Mesendoderm (in vitro differentiated cells): ENCODE results near the gene RAB3IL1.

Experiments used
- DNase-seq: peaks from one replicate; pipeline ENCODE4 v3.0.0; 2013
- H2AK5ac ChIP-seq: 2 replicates; pipeline ENCODE4 v1.6.1; 2013; ENCODE audit warnings: low read length, inconsistent platforms
- H2BK120ac ChIP-seq: 2 replicates; pipeline ENCODE4 v1.6.1; 2013; ENCODE audit warnings: low read depth, mild to moderate bottlenecking, low read length, moderate library complexity, mixed read lengths
- H2BK15ac ChIP-seq: replicated peaks from 2 replicates; pipeline ENCODE4 v1.6.1; 2013; ENCODE audit warnings: low read depth, mild to moderate bottlenecking, moderate library complexity
- H2BK5ac ChIP-seq: 2 replicates; pipeline ENCODE4 v1.6.1; 2013; ENCODE audit warnings: low read length, inconsistent platforms
- H3K18ac ChIP-seq: 2 replicates; pipeline ENCODE4 v1.6.1; 2013; ENCODE audit warnings: mild to moderate bottlenecking, low read length, mixed read lengths
- H3K23ac ChIP-seq: one replicate; pipeline ENCODE4 v1.6.1; 2013; ENCODE audit warnings: low read length
- H3K27ac ChIP-seq: 2 replicates; pipeline ENCODE4 v1.5.1; 2013; ENCODE audit warnings: low read depth, mild to moderate bottlenecking, inconsistent platforms, low read length, moderate library complexity
- H3K27me3 ChIP-seq: 2 replicates; pipeline ENCODE4 v1.6.1; 2013; ENCODE audit warnings: low read length, control low read depth, mild to moderate bottlenecking, inconsistent platforms; ENCODE audit not compliant: insufficient read depth, poor library complexity
- H3K36me3 ChIP-seq: 2 replicates; pipeline ENCODE4 v1.6.1; 2013; ENCODE audit warnings: low read length, inconsistent platforms; ENCODE audit not compliant: control insufficient read depth, insufficient read depth
- H3K4ac ChIP-seq: one replicate; pipeline ENCODE4 v1.6.1; 2013; ENCODE audit warnings: low read depth, mild to moderate bottlenecking, low read length, moderate library complexity
- H3K4me1 ChIP-seq: 2 replicates; pipeline ENCODE4 v1.6.1; 2013; ENCODE audit warnings: low read depth, low read length, inconsistent platforms; ENCODE audit not compliant: control insufficient read depth
- H3K4me2 ChIP-seq: 2 replicates; pipeline ENCODE4 v1.6.1; 2013; ENCODE audit warnings: low read length
- H3K4me3 ChIP-seq: 2 replicates; pipeline ENCODE4 v1.5.1; 2013; ENCODE audit warnings: mild to moderate bottlenecking, low read length
- H3K56ac ChIP-seq: one replicate; pipeline ENCODE4 v1.6.1; 2013; ENCODE audit warnings: low read length
- H3K79me1 ChIP-seq: 2 replicates; pipeline ENCODE4 v1.6.1; 2013; ENCODE audit warnings: low read length, inconsistent platforms
- H3K79me2 ChIP-seq: 2 replicates; pipeline ENCODE4 v1.6.1; 2013; ENCODE audit warnings: mild to moderate bottlenecking, low read length; ENCODE audit not compliant: control insufficient read depth, insufficient read depth
- H3K9ac ChIP-seq: 2 replicates; pipeline ENCODE4 v1.6.1; 2013; ENCODE audit warnings: low read length, inconsistent platforms
- H4K5ac ChIP-seq: one replicate; pipeline ENCODE4 v1.6.1; 2013; ENCODE audit warnings: low read length
- H4K8ac ChIP-seq: one replicate; pipeline ENCODE4 v1.6.1; 2013; ENCODE audit warnings: low read depth, mild to moderate bottlenecking, control low read depth, low read length, moderate library complexity
- WGBS: extraction: QIAGEN DNeasy Blood & Tissue Kit; methylation state at CpG from one replicate; pipeline ENCODE4 v1.1.7; 2013; ENCODE audit warnings: low lambda C conversion rate, missing lambda C conversion rate; ENCODE audit not compliant: insufficient coverage; ENCODE audit errors: extremely low coverage; 5-methylcytosine and 5-hydroxymethylcytosine counted together

Gene RAB3IL1

GRCh38 chr11:61861634-61862033 lies 55.7 kb downstream of the RAB3IL1 start:
- Histone ChIP-seq H3K79me1 (no peaks in the 10 kb centered on the region), H3K4me1 (no peaks in the 10 kb centered on the region), H2AK5ac (no peak overlapping the region), H3K4ac (no peak overlapping the region), H3K4me2 (no peak overlapping the region), H3K56ac (no peak overlapping the region), H2BK5ac (no peak overlapping the region), H3K27ac (no peak overlapping the region), H3K18ac (no peak overlapping the region), H4K8ac (no peak overlapping the region), H2BK120ac (no peak overlapping the region), H3K23ac (no peak overlapping the region), H3K36me3 (peaks cover 26% of the 10 kb centered on the region), H3K27me3 (no peaks in the 10 kb centered on the region), H3K79me2 (no peaks in the 10 kb centered on the region), H4K5ac (no peak overlapping the region), H3K9ac (no peak overlapping the region), H2BK15ac (no peak overlapping the region), H3K4me3 (no peak overlapping the region)
- WGBS: no CpG with 5 or more reads among the region's 9 CpGs
- no peak for DNase-seq

DNA sequence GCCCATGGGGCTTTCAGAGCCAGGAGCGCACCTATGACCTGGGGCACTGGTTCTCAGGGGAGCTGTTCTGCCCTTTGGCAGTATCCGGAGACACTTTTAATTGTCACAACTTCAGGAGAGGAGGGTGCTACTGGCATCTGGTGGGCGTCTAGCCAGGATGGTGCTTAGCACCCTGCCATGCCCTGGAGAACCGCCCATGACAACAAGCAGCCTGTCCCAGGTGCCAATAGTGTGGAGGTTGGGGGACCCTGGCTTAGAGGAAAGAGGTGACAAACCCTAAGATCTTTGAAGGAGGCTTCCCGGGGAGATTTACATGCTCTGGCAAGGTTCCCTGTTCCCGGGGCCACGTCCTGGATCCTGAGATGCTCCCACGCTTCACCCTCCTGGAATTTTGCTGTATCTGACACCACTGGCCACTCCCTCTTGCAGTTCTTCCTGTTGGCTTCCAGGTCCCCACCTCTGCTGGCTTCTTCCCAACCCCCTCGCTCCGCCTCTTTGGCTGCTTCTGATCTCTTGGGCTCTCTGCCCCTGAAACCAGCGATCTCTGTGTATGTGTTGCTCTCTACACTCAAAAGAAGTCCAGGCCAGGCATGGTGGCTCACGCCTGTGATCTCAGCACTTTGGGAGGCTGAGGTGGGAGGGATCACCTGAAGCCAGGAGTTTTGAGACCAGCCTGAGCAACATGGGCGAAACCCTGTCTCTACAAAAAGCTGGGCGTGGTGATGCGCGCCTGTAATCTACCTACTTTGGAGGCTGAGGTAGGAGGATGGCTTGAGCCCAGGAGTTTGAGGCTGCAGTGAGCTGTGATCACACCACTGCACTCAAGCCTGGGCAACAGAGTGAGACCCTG lies 57.1 kb downstream of the RAB3IL1 start:
- H3K23ac ChIP-seq: no peak overlapping the region
- no peak overlapping the region for H2BK5ac ChIP-seq
- H2BK15ac ChIP-seq: no peak overlapping the region
- H3K79me2 ChIP-seq: no peaks in the 10 kb centered on the region
- DNase-seq: no peak
- H3K4me2 ChIP-seq: no peak overlapping the region
- H3K4me3 ChIP-seq: no peak overlapping the region
- no CpG with 5 or more reads among the region's 16 CpGs for WGBS
- H2AK5ac ChIP-seq: no peak overlapping the region
- no peak overlapping the region for H3K18ac ChIP-seq
- no peaks in the 10 kb centered on the region for H3K27me3 ChIP-seq
- peaks cover 1% of the 10 kb centered on the region for H3K79me1 ChIP-seq
- no peak overlapping the region for H2BK120ac ChIP-seq
- no peak overlapping the region for H3K27ac ChIP-seq
- no peak overlapping the region for H4K5ac ChIP-seq
- no peak overlapping the region for H3K9ac ChIP-seq
- H3K4ac ChIP-seq: no peak overlapping the region
- H3K4me1 ChIP-seq: no peaks in the 10 kb centered on the region
- H4K8ac ChIP-seq: no peak overlapping the region
- H3K56ac ChIP-seq: no peak overlapping the region
- H3K36me3 ChIP-seq: peaks cover 31% of the 10 kb centered on the region

DNA sequence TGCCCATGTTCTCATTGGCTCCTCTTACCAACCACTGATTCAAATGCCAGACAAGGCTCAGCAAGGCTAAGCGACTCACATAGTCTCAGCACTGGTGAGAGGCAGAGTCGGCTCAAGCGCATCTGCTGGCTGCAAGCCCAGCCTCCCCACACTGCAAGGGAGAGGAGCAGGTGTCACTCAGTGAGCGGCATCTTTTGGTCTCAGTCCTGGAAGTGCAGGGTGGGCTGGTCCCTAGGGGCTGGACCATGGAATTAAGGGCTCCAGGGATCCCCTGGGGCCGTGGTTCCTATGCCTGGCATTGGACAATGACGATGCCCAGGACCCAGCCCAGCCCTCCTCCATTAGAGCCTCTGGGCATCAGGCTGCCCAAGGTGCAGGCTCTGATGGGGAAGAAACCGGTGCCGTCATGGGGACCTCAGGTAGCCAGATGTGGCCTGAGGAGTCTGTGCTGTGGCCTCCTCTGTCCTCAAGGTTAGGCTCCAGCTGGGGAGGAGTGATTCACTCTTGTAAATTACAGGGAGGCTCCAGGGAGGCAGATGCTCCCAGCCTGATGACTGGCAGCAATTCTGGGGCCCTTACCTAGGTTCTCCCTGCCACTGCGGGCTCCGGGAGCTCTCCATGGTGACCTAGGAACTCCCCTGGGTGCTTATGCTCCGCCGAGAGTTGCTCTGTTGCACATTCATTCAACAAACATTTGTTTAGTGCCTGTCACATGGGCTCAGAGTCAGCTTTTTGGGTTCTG lies 61.3 kb downstream of the RAB3IL1 start:
- H3K79me2 ChIP-seq: no peaks in the 10 kb centered on the region
- H3K27ac ChIP-seq: no peak overlapping the region
- H2BK120ac ChIP-seq: no peak overlapping the region
- DNase-seq: no peak
- no peak overlapping the region for H3K18ac ChIP-seq
- H2BK5ac ChIP-seq: no peak overlapping the region
- no peak overlapping the region for H3K4me2 ChIP-seq
- H3K4ac ChIP-seq: no peak overlapping the region
- no CpG with 5 or more reads among the region's 12 CpGs for WGBS
- no peak overlapping the region for H3K23ac ChIP-seq
- no peak overlapping the region for H3K9ac ChIP-seq
- no peak overlapping the region for H3K56ac ChIP-seq
- H3K79me1 ChIP-seq: peaks cover 10% of the 10 kb centered on the region
- H3K36me3 ChIP-seq: peaks cover 37% of the 10 kb centered on the region
- H4K8ac ChIP-seq: no peak overlapping the region
- no peak overlapping the region for H4K5ac ChIP-seq
- no peak overlapping the region for H2BK15ac ChIP-seq
- no peaks in the 10 kb centered on the region for H3K4me1 ChIP-seq
- no peak overlapping the region for H2AK5ac ChIP-seq
- H3K4me3 ChIP-seq: no peak overlapping the region
- H3K27me3 ChIP-seq: no peaks in the 10 kb centered on the region

- H3K56ac ChIP-seq: no peak overlapping the region
- H3K4me2 ChIP-seq: no peak overlapping the region
- no peak overlapping the region for H3K4ac ChIP-seq
- H3K27ac ChIP-seq: no peak overlapping the region
- no peaks in the 10 kb centered on the region for H3K27me3 ChIP-seq
- H3K18ac ChIP-seq: no peak overlapping the region
- DNase-seq: no peak
- no peak overlapping the region for H3K9ac ChIP-seq
- H3K79me1 ChIP-seq: peaks cover 10% of the 10 kb centered on the region
- no peak overlapping the region for H2BK5ac ChIP-seq
- no peak overlapping the region for H2BK120ac ChIP-seq
- H4K8ac ChIP-seq: no peak overlapping the region
- H3K23ac ChIP-seq: no peak overlapping the region
- H2AK5ac ChIP-seq: no peak overlapping the region
- no peak overlapping the region for H2BK15ac ChIP-seq
- peaks cover 39% of the 10 kb centered on the region for H3K36me3 ChIP-seq
- no peaks in the 10 kb centered on the region for H3K79me2 ChIP-seq
- H3K4me3 ChIP-seq: no peak overlapping the region
- WGBS: no CpG with 5 or more reads among the region's 14 CpGs
- no peaks in the 10 kb centered on the region for H3K4me1 ChIP-seq
- no peak overlapping the region for H4K5ac ChIP-seq
These were observed 62.2 kb downstream of the RAB3IL1 start for GRCh38 chr11:61854966-61855714.

GRCh38 chr11:61854206-61854895 lies 63.0 kb downstream of the RAB3IL1 start:
- Histone ChIP-seq H2BK120ac (no peak overlapping the region), H4K8ac (no peak overlapping the region), H4K5ac (no peak overlapping the region), H3K4me1 (no peaks in the 10 kb centered on the region), H3K9ac (no peak overlapping the region), H3K4me2 (no peak overlapping the region), H3K36me3 (peaks cover 35% of the 10 kb centered on the region), H2AK5ac (no peak overlapping the region), H3K4me3 (no peak overlapping the region), H3K4ac (no peak overlapping the region), H3K56ac (no peak overlapping the region), H3K27ac (no peak overlapping the region), H3K18ac (no peak overlapping the region), H2BK5ac (no peak overlapping the region), H3K27me3 (no peaks in the 10 kb centered on the region), H3K23ac (no peak overlapping the region), H3K79me2 (no peaks in the 10 kb centered on the region), H2BK15ac (no peak overlapping the region), H3K79me1 (peaks cover 10% of the 10 kb centered on the region)
- WGBS: no CpG with 5 or more reads among the region's 17 CpGs
- no peak for DNase-seq
